ENCODE measurements around the gene HS3ST3A1.

DNA sequence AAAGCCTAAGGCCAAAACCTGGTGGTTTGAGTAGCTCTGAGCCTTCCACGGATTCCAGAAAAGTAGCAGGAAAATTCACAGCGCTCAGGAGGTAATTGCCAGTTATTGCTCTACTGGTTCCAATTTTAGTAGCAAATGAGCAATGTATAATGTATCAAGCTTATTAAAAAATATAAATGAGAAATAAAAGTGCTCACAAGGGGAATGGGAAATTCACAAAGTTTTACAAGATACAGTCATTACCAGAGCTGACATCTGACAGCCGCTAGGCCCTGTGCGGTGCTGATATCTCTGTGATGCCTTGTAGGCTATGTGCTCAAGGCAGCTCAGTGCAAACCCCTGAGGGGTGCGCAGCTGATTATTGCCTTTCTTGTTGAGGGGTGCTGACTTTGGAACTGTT lies 47.5 kb downstream of the HS3ST3A1 start:
- no peak for TF ChIP-seq TAF1 (IDR thresholded peaks at IDR 0.05; ENCODE audit: borderline replicate concordance, low read depth, low read length)
- TF ChIP-seq POLR2A (IDR thresholded peaks at IDR 0.05; ENCODE audit: low read depth, low read length), result no peak
- TF ChIP-seq POLR2AphosphoS5 (IDR thresholded peaks at IDR 0.05; ENCODE audit: low read depth, low read length), result no peak
